Astrocyte (in vitro differentiated cells and primary cell): Measurements from ENCODE around the gene WIPF2.

Experiments
- CTCF ChIP-seq: IDR thresholded peaks from 2 replicates; pipeline ENCODE4 v1.5.1; 2011; ENCODE audit warnings: low read depth, mild to moderate bottlenecking, inconsistent platforms, low read length, moderate library complexity; ENCODE audit not compliant: insufficient read depth
- EZH2 ChIP-seq: IDR thresholded peaks from 2 replicates; pipeline ENCODE4 v1.6.1; 2012; ENCODE audit warnings: mild to moderate bottlenecking, low read length, inconsistent platforms; ENCODE audit not compliant: insufficient read depth

GRCh38 chr17:40309031-40309948 lies 90.2 kb downstream of the WIPF2 start, which contains the start of gene RARA:
- TF ChIP-seq CTCF (no peak), EZH2 (no peak)
